ENCODE data around the gene PLAC1. TPM values are rescaled to one million over a fixed set of nuclear protein-coding genes. Genes with fewer than 3 reads are reported as not detected.

PLAC1 gene
- total RNA-seq, 1 donor from 2014 or later: 14.5 TPM

DNA sequence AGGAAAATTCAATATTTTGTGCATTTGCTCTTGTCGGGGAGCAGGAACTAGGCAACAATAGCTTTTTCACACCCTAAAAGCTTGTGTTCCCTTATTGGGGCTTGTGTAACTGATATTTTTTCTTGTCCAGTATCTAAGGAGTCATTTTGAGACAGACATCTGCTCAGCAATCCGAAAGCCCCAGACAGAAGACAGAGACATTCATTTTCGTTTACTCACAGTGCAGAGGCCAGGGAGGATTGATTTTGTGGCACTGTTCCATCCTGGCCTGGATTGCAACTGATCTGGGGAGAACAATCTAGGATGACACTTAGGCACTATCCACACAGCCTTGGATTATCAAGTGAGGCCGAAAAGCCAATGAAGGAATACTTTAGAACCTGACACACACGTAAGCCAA, 27.4 kb upstream of the PLAC1 start:
- H3K9me3 Mint-ChIP-seq: peaks cover 45% of the 10 kb centered on the region
- H3K36me3 Mint-ChIP-seq: no peaks in the 10 kb centered on the region
- TF ChIP-seq, protein P1, sequence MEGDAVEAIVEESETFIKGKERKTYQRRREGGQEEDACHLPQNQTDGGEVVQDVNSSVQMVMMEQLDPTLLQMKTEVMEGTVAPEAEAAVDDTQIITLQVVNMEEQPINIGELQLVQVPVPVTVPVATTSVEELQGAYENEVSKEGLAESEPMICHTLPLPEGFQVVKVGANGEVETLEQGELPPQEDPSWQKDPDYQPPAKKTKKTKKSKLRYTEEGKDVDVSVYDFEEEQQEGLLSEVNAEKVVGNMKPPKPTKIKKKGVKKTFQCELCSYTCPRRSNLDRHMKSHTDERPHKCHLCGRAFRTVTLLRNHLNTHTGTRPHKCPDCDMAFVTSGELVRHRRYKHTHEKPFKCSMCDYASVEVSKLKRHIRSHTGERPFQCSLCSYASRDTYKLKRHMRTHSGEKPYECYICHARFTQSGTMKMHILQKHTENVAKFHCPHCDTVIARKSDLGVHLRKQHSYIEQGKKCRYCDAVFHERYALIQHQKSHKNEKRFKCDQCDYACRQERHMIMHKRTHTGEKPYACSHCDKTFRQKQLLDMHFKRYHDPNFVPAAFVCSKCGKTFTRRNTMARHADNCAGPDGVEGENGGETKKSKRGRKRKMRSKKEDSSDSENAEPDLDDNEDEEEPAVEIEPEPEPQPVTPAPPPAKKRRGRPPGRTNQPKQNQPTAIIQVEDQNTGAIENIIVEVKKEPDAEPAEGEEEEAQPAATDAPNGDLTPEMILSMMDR (IDR thresholded peaks at IDR 0.05; ENCODE audit: unreplicated experiment): no peak
- no peak overlapping the region for H3K4me3 Mint-ChIP-seq
- no peaks in the 10 kb centered on the region for H3K27me3 Mint-ChIP-seq (ENCODE audit: low read depth)
- no peak for DNase-seq (ENCODE audit: low spot score in 2 of 2, unreplicated experiment in 2 of 2)
- no peaks in the 10 kb centered on the region for H3K4me1 Mint-ChIP-seq
- no peak overlapping the region for H3K27ac Mint-ChIP-seq

DNA sequence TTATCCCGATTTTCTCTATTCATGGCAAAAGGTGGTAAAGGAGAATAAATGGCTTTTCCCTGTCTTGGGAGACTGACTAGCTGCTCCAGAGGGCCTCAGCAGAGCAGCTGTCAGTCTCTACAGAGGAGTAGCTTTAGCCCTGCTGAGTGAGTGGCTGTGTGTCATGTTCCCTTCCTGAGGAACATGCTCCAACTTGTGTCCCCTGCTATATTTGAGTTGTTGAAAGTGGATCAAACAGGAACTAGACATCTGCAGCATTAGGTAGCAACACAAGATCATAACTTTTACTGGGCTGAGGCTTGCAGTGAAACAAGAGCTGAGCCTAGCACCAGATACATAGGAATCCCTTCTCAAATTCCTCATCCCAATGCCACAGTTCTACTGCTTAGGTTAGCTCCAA, 26.7 kb upstream of the PLAC1 start:
- TF ChIP-seq, protein P1 (IDR thresholded peaks at IDR 0.05; ENCODE audit: unreplicated experiment): no peak
- Mint-ChIP-seq H3K27me3 (ENCODE audit: low read depth) (no peaks in the 10 kb centered on the region), H3K4me3 (no peak overlapping the region), H3K4me1 (no peaks in the 10 kb centered on the region), H3K9me3 (peaks cover 44% of the 10 kb centered on the region), H3K27ac (no peak overlapping the region), H3K36me3 (no peaks in the 10 kb centered on the region)
- DNase-seq (ENCODE audit: low spot score in 2 of 2, unreplicated experiment in 2 of 2): no peak

DNA sequence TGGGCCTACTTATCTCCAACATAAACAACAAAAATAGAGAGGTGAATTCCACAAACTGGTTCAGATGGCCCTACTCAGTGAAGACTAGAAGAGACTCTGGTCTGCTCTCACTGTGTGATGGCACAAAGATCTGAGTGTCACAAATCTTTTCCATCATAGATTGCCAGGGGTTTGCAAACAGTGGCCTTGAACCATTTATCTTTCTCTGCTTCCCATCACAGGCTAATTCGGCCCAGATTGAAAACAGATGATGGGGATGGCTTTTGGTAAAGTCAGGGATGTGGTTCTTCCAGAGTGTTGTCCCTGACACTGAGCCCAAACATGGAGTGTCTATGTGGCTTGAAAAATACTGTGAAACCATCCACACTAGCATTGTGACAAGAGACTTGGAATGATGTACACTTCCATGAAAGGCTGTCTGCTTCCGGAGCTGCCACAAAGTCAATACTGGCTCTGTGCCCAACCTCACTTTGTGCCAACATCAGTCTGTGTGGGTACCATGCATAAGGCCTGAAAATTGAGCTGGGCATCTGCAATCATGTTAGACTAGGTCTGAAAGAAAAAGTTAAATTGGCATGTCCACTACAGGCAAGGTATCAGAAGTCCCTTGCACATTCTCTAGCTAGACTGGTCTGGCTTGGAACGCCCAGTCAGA, 25.2 kb upstream of the PLAC1 start:
- Mint-ChIP-seq H3K4me3 (no peak overlapping the region), H3K4me1 (no peaks in the 10 kb centered on the region), H3K36me3 (no peaks in the 10 kb centered on the region), H3K27me3 (ENCODE audit: low read depth) (no peaks in the 10 kb centered on the region), H3K27ac (no peak overlapping the region), H3K9me3 (peaks cover 38% of the 10 kb centered on the region)
- TF ChIP-seq, protein P1 (IDR thresholded peaks at IDR 0.05; ENCODE audit: unreplicated experiment): no peak
- no peak for DNase-seq (ENCODE audit: low spot score in 2 of 2, unreplicated experiment in 2 of 2)

DNA sequence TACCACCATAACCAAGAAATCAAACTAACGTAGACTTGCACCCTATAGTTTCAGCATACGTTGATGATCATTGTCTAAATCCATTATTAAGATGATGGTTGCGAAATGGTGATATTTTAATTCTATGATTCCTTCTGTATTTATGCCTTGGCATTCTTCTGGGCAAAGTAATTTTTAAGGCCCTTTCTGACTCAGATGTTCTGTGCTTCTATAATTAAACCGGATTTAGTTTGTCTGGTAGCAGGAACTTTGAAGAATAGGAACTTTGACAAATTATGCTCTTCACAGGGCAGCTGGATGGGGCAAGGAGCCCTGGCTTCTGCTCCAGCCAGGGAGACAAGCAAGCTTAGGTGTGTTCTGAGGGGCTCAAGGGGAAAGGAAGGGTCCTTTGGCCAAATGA, 23.8 kb upstream of the PLAC1 start:
- no peak overlapping the region for H3K4me3 Mint-ChIP-seq
- H3K27me3 Mint-ChIP-seq (ENCODE audit: low read depth): no peaks in the 10 kb centered on the region
- DNase-seq (ENCODE audit: low spot score in 2 of 2, unreplicated experiment in 2 of 2): no peak
- H3K36me3 Mint-ChIP-seq: no peaks in the 10 kb centered on the region
- H3K27ac Mint-ChIP-seq: no peak overlapping the region
- H3K9me3 Mint-ChIP-seq: peaks cover 49% of the 10 kb centered on the region
- TF ChIP-seq, protein P1 (IDR thresholded peaks at IDR 0.05; ENCODE audit: unreplicated experiment): no peak
- no peaks in the 10 kb centered on the region for H3K4me1 Mint-ChIP-seq

DNA sequence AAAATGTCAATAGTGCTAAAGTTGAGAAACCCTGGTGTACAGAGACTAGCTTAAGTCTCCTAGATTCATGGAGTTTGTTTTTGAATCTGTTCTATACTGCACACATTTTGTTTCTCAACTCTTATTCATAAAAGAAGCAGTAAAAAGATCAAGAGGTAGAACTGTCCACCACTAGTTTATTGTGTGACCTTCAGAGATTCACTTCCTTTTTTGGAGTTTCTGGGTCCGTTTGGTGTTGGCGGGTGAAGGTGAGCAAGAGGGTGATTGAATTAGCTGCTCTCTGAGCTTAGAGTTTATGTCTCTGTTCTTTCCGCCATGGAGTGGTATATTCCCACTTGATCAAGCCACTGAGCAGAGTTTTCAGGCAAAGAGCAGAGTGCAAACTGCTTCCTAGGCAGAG, 21.4 kb upstream of the PLAC1 start:
- Mint-ChIP-seq H3K4me1 (peaks cover 3% of the 10 kb centered on the region), H3K4me3 (no peak overlapping the region), H3K9me3 (peaks cover 34% of the 10 kb centered on the region), H3K27ac (no peak overlapping the region), H3K27me3 (ENCODE audit: low read depth) (no peaks in the 10 kb centered on the region), H3K36me3 (no peaks in the 10 kb centered on the region)
- no peak for DNase-seq (ENCODE audit: low spot score in 2 of 2, unreplicated experiment in 2 of 2)
- TF ChIP-seq, protein P1 (IDR thresholded peaks at IDR 0.05; ENCODE audit: unreplicated experiment): no peak

DNA sequence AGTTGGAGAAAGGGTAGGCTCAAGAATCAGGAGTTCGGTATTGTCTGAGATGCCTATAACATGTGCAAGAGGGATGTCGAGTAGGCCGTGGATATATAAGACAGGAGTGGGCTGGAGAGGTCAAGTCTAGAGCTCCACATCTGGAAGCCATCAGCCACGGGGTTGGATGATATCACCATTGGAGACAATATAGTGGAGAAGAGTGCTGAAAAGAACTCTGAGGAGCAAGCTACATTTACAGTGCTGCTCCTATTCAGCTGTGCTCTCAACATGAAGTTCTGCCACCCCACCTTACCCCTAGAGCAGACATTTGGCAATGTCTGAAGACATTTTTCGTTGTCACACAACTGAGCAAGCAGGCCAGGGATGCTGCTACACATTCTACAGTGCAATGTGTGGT, 20.9 kb upstream of the PLAC1 start:
- DNase-seq (ENCODE audit: low spot score in 2 of 2, unreplicated experiment in 2 of 2): no peak
- no peaks in the 10 kb centered on the region for H3K27me3 Mint-ChIP-seq (ENCODE audit: low read depth)
- no peaks in the 10 kb centered on the region for H3K36me3 Mint-ChIP-seq
- peaks cover 3% of the 10 kb centered on the region for H3K4me1 Mint-ChIP-seq
- no peak overlapping the region for H3K27ac Mint-ChIP-seq
- H3K4me3 Mint-ChIP-seq: no peak overlapping the region
- H3K9me3 Mint-ChIP-seq: peaks cover 30% of the 10 kb centered on the region
- TF ChIP-seq, protein P1 (IDR thresholded peaks at IDR 0.05; ENCODE audit: unreplicated experiment): no peak
